K562 (cell line): ENCODE measurements around the gene NEU3. TPM values are rescaled to one million over a fixed set of nuclear protein-coding genes. Genes with fewer than 3 reads are reported as not detected.

Source experiments
- ATAC-seq: fragments of 200-7000 bp; cut with Tn5 transposase; 3 replicates; pipeline ENCODE4 v1.9.1; 2020; ENCODE audit warnings: moderate library complexity
- BruUV-seq: library from RNA; stranded (reverse); fragments of 400-500 nt; replicated peaks from 2 replicates; lab custom pipeline; 2021; lab: Mats Ljungman, UMichigan
- CTCF ChIA-PET: fragments of 300-600 bp; formaldehyde crosslinking; extraction: SDS; loops from one replicate; lab custom pipeline; 2021; ENCODE audit warnings: low intra/inter-chr PET ratio; lab: Yijun Ruan, JAX
- POLR2A ChIA-PET: fragments of 300-600, 350-650 bp; sonication (Branson Sonifier 250); formaldehyde crosslinking; extraction: SDS; loops from one replicate; lab custom pipeline; 2021; ENCODE audit warnings: antibody characterized with exemption, inconsistent platforms; lab: Yijun Ruan, JAX
- DNase-seq, 4 experiments: peaks; one replicate each; pipeline versions ENCODE4 v3.0.0 to v3.0.0-alpha.2; 2011 to 2018; ENCODE audit warnings: low spot score in 3 of 4, mixed read lengths in 3 of 4; ENCODE audit errors: extremely low read depth in 1 of 4
- FAIRE-seq: peaks from 2 replicates; lab custom pipeline; 2011; peaks lifted over from hg19 to GRCh38; lab: Jason Lieb, UNC
- H2AFZ ChIP-seq: 2 replicates; pipeline ENCODE4 v1.6.0; 2011; ENCODE audit warnings: low read depth, low read length, control low read depth, inconsistent platforms
- H3K27ac ChIP-seq: fragments of 200-600 bp; 3 replicates; pipeline ENCODE4 v1.8.0; 2011; ENCODE audit warnings: low read depth, mild to moderate bottlenecking, control low read depth, inconsistent platforms, low read length, moderate library complexity, mixed read lengths; ENCODE audit errors: extremely low read depth
- H3K27me3 ChIP-seq, 2 experiments: fragments of 300-600 bp in 1 of 2; 2 replicates in 1 of 2; 3 replicates in 1 of 2; pipeline versions ENCODE4 v1.6.0 to v1.8.0; 2011; ENCODE audit warnings: inconsistent platforms in 2 of 2, low read length in 2 of 2, mild to moderate bottlenecking in 1 of 2, mixed read lengths in 1 of 2, moderate library complexity in 1 of 2; ENCODE audit not compliant: control insufficient read depth in 2 of 2, insufficient read depth in 2 of 2
- H3K36me3 ChIP-seq: fragments of 300-600 bp; 3 replicates; pipeline ENCODE4 v1.8.0; 2011; ENCODE audit warnings: mild to moderate bottlenecking, low read length, inconsistent platforms; ENCODE audit not compliant: control insufficient read depth, insufficient read depth
- H3K4me1 ChIP-seq, 2 experiments: fragments of 200-600 bp in 1 of 2; replicated peaks in 1 of 2; 2 replicates in 1 of 2; 3 replicates in 1 of 2; pipeline versions ENCODE4 v1.5.1 to v1.8.0; 2011; ENCODE audit warnings: inconsistent platforms in 2 of 2, low read length in 2 of 2, mild to moderate bottlenecking in 1 of 2, mixed read lengths in 1 of 2, moderate library complexity in 1 of 2; ENCODE audit not compliant: control insufficient read depth in 2 of 2, insufficient read depth in 2 of 2
- H3K4me2 ChIP-seq: 2 replicates; pipeline ENCODE4 v1.6.1; 2011; ENCODE audit warnings: low read length, control low read depth, inconsistent platforms, mixed read lengths; ENCODE audit not compliant: insufficient read depth
- H3K4me3 ChIP-seq: fragments of 200-600 bp; sonication (generic), shearing (Covaris generic); 2 replicates; pipeline ENCODE4 v1.5.1; 2016; ENCODE audit warnings: control low read depth, inconsistent platforms
- H3K79me2 ChIP-seq: fragments of 200-600 bp; 3 replicates; pipeline ENCODE4 v1.8.0; 2011; ENCODE audit warnings: low read length, inconsistent platforms; ENCODE audit not compliant: control insufficient read depth, insufficient read depth
- H3K9ac ChIP-seq, 2 experiments: 2 replicates each; pipeline versions ENCODE4 v1.6.0 to v1.6.1; 2011; ENCODE audit warnings: low read depth in 2 of 2, low read length in 2 of 2, control low read depth in 1 of 2, inconsistent platforms in 1 of 2, mild to moderate bottlenecking in 1 of 2, mixed read lengths in 1 of 2; ENCODE audit not compliant: insufficient read depth in 1 of 2
- H3K9me1 ChIP-seq: one replicate; pipeline ENCODE4 v1.6.0; 2011; ENCODE audit warnings: inconsistent platforms, mild to moderate bottlenecking, low read length, moderate library complexity; ENCODE audit not compliant: control insufficient read depth, insufficient read depth
- H3K9me3 ChIP-seq: replicated peaks from 2 replicates; pipeline ENCODE4 v1.5.1; 2011; ENCODE audit warnings: low read depth, low read length, inconsistent platforms; ENCODE audit not compliant: control insufficient read depth, insufficient read depth
- H4K20me1 ChIP-seq: replicated peaks from 2 replicates; pipeline ENCODE4 v1.6.1; 2011; ENCODE audit warnings: low read length, inconsistent platforms, mixed read lengths; ENCODE audit not compliant: control insufficient read depth, insufficient read depth
- C11orf30 ChIP-seq: fragments of 450-650 bp; IDR thresholded peaks from 2 replicates; pipeline ENCODE4 v1.6.1; 2016; ENCODE audit warnings: low read depth, mild to moderate bottlenecking
- FUS ChIP-seq: fragments of 200-400 bp; formaldehyde crosslinking; optimal IDR thresholded peaks from 2 replicates; pipeline ENCODE3; 2017; ENCODE audit warnings: low read depth, low read length
- MAFF ChIP-seq: IDR thresholded peaks from 2 replicates; pipeline ENCODE4 v1.6.1; 2012; ENCODE audit warnings: low read length, improper control_type of control experiment
- MAFG ChIP-seq: fragments of 450-650 bp; conservative IDR thresholded peaks from 2 replicates; pipeline ENCODE4 v1.6.1; 2016; ENCODE audit warnings: missing genetic modification characterization, missing compliant biosample characterization
- MAFK ChIP-seq: IDR thresholded peaks from 2 replicates; pipeline ENCODE4 v1.6.1; 2011; ENCODE audit warnings: low read length, improper control_type of control experiment
- NELFE ChIP-seq: IDR thresholded peaks from 2 replicates; pipeline ENCODE4 v1.6.1; 2011; ENCODE audit warnings: mild to moderate bottlenecking; ENCODE audit not compliant: insufficient read depth, insufficient read length
- NFE2 ChIP-seq: IDR thresholded peaks from 2 replicates; pipeline ENCODE4 v1.6.1; 2014; ENCODE audit warnings: antibody characterized with exemption, low read depth
- SOX6 ChIP-seq: fragments of 450-650 bp; IDR thresholded peaks from 2 replicates; pipeline ENCODE4 v1.6.1; 2014; ENCODE audit warnings: mild to moderate bottlenecking
- SP1 ChIP-seq: sonication (generic); formaldehyde crosslinking; IDR thresholded peaks from 2 replicates; pipeline ENCODE4 v1.8.1; 2022; ENCODE audit warnings: mild to moderate bottlenecking, missing genetic modification reagents
- TCF3 ChIP-seq: sonication (generic); formaldehyde crosslinking; IDR thresholded peaks from 2 replicates; pipeline ENCODE4 v1.4.0; 2020; ENCODE audit warnings: mild to moderate bottlenecking, missing genetic modification reagents
- ZNF316 ChIP-seq: fragments of 450-650 bp; IDR thresholded peaks from 2 replicates; pipeline ENCODE4 v1.6.1; 2016
- ZNF407 ChIP-seq: fragments of 450-650 bp; IDR thresholded peaks from 2 replicates; pipeline ENCODE4 v1.6.1; 2016; ENCODE audit warnings: low read depth
- ZNF449 ChIP-seq: fragments of 250-450 bp; sonication (Bioruptor Pico); IDR thresholded peaks from 2 replicates; pipeline ENCODE4 v1.8.0; 2022; ENCODE audit warnings: moderate library complexity, mild to moderate bottlenecking, inconsistent platforms
- WGBS: fragments of 100-300 bp; shearing (Covaris generic); methylation state at CpG from one replicate; pipeline ENCODE4 v1.1.6; 2016; ENCODE audit warnings: low coverage, mixed read lengths; ENCODE audit not compliant: insufficient coverage; ENCODE audit errors: missing lambda C conversion rate; 5-methylcytosine and 5-hydroxymethylcytosine counted together
- in situ Hi-C: fragments of 300-500 bp; cut with MboI; formaldehyde crosslinking; loops from 4 replicates; pipeline ENCODE4 v1.15.0; 2018; ENCODE audit warnings: inconsistent platforms, mixed read lengths
- intact Hi-C: fragments of 100-400 bp; cut with micrococcal nuclease; formaldehyde crosslinking; loops from 2 replicates; pipeline ENCODE4 v1.14.2; 2022
- polyA plus RNA-seq, 8 experiments: library from polyadenylated mRNA; depleted of rRNA in 4 of 8; stranded (reverse) in 5 of 8; unstranded in 3 of 8; fragments of >200 nt; fragmentation: Nextera tagmentation in 2 of 8; fragmentation: Illumina TruSeq in 1 of 8; extraction: Ambion mirVana in 2 of 8; extraction: Trizol in 1 of 8; gene quantifications; 2 replicates each; pipeline versions ENCODE4 v1.2.1 to v1.2.3, GENCODE V29; 2011 to 2014; ENCODE audit warnings: inconsistent platforms in 1 of 8, missing spikeins in 1 of 8
- total RNA-seq, 7 experiments: library from RNA; depleted of rRNA in 6 of 7; stranded (reverse); fragments of >200 nt in 6 of 7; fragmentation: Illumina TruSeq in 2 of 7; extraction: Trizol in 2 of 7; gene quantifications; 2 replicates each; pipeline versions ENCODE4 v1.2.1 to v1.2.3, GENCODE V29; 2011 to 2021; ENCODE audit warnings: low replicate concordance in 1 of 7

The NEU3 gene
- total and polyA plus RNA-seq, 9 of the 15 experiments (the other 6 are each of a cell fraction or from before 2014, with no cell fraction given) = 6.2 to 41.3 (median 31.1) TPM

GRCh38 chr11:74957937-74958629, 30.6 kb upstream of the NEU3 start:
- BruUV-seq = no TSS peak
- no peak overlapping the region for H2AFZ ChIP-seq
- TF ChIP-seq MAFF (peak; percentile 80), SOX6 (no peak), FUS (no peak), MAFK (peak; percentile 80), ZNF449 (no peak), MAFG (tag) (peak; percentile 90), TCF3 (no peak), ZNF316 (peak; percentile 94), NFE2 (peak; percentile 63), ZNF407 (no peak), C11orf30 (peak; percentile 88), NELFE (no peak), SP1 (CRISPR knock-in tag) (no peak)
- H3K27ac ChIP-seq = no peak overlapping the region
- peaks cover 99% of the 10 kb centered on the region for H3K79me2 ChIP-seq
- 79% methylated on average over 1 of the region's 1 CpG for WGBS
- ATAC-seq (peak; percentile 44; the same call in 2 of the 3 replicates), FAIRE-seq (no peak), DNase-seq (no peak)
- ChIA-PET CTCF (interaction anchor here (0.5 kb wide), 1 partner anchor 284 kb away, joined by 3 read pairs; no protein-coding TSS in a partner anchor), POLR2A (interaction anchor here (0.9 to 2.8 kb wide), 2 partner anchors 9 to 13 kb away, joined by 5 to 7 read pairs; partner anchors contain the start of genes SPCS2 and XRRA1)
- no peak overlapping the region for H3K4me3 ChIP-seq
- no peaks in the 10 kb centered on the region for H3K9me1 ChIP-seq
- no peak overlapping the region for H3K4me2 ChIP-seq
- intact Hi-C loops (no loop called here), in situ Hi-C loops (no loop called here)
- no peak overlapping the region for H3K9ac ChIP-seq
- no peaks in the 10 kb centered on the region for H3K27me3 ChIP-seq
- peaks cover 5 to 34% of the 10 kb centered on the region in 2 experiments; a peak in 3 of 5 replicates for H3K4me1 ChIP-seq
- peaks cover 46% of the 10 kb centered on the region for H4K20me1 ChIP-seq
- peaks cover 79% of the 10 kb centered on the region for H3K36me3 ChIP-seq
- no peaks in the 10 kb centered on the region for H3K9me3 ChIP-seq
